HL-60 (cell line): ENCODE measurements around the gene NPPA.

Experiments used
- GABPA ChIP-seq: IDR thresholded peaks from 2 replicates; pipeline ENCODE4 v1.6.1; 2012; ENCODE audit warnings: low read depth
- POLR2AphosphoS5 ChIP-seq: IDR thresholded peaks from 2 replicates; pipeline ENCODE4 v1.6.1; 2012; ENCODE audit warnings: low read depth
- REST ChIP-seq: IDR thresholded peaks from 2 replicates; pipeline ENCODE4 v1.6.1; 2012; ENCODE audit warnings: low read depth; ENCODE audit not compliant: insufficient replicate concordance
- TF ChIP-seq, protein P1 (sequence below): IDR thresholded peaks from one replicate; pipeline ENCODE4 v1.5.1; 2011; ENCODE audit warnings: low read length, control low read depth, inconsistent platforms; ENCODE audit not compliant: insufficient read depth

- TF ChIP-seq, protein P1, sequence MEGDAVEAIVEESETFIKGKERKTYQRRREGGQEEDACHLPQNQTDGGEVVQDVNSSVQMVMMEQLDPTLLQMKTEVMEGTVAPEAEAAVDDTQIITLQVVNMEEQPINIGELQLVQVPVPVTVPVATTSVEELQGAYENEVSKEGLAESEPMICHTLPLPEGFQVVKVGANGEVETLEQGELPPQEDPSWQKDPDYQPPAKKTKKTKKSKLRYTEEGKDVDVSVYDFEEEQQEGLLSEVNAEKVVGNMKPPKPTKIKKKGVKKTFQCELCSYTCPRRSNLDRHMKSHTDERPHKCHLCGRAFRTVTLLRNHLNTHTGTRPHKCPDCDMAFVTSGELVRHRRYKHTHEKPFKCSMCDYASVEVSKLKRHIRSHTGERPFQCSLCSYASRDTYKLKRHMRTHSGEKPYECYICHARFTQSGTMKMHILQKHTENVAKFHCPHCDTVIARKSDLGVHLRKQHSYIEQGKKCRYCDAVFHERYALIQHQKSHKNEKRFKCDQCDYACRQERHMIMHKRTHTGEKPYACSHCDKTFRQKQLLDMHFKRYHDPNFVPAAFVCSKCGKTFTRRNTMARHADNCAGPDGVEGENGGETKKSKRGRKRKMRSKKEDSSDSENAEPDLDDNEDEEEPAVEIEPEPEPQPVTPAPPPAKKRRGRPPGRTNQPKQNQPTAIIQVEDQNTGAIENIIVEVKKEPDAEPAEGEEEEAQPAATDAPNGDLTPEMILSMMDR: no peak
- TF ChIP-seq POLR2AphosphoS5 (peak; percentile 66; the same call in 1 of the 2 replicates), REST (peak; percentile 47), GABPA (no peak)
Measured at GRCh38 chr1:11842154-11843041, 5.2 kb downstream of the NPPA start.
